ENCODE data around the gene PVR.

The PVR gene

GRCh38 chr19:44697670-44698034 is 53.9 kb downstream of the PVR start:
- Histone ChIP-seq H3K27ac (replicated peaks) (no peak overlapping the region), H3K27me3 (ENCODE audit: insufficient read depth, poor library complexity, severe bottlenecking) (no peaks in the 10 kb centered on the region), H3K4me3 (replicated peaks; ENCODE audit: insufficient read depth, low read length) (no peak overlapping the region)
- no peak for TF ChIP-seq POLR2AphosphoS5 (IDR thresholded peaks at IDR 0.05; ENCODE audit: low read depth)
- no peak for TF ChIP-seq GABPA (IDR thresholded peaks at IDR 0.05; ENCODE audit: low read depth)
- TF ChIP-seq, protein P1, sequence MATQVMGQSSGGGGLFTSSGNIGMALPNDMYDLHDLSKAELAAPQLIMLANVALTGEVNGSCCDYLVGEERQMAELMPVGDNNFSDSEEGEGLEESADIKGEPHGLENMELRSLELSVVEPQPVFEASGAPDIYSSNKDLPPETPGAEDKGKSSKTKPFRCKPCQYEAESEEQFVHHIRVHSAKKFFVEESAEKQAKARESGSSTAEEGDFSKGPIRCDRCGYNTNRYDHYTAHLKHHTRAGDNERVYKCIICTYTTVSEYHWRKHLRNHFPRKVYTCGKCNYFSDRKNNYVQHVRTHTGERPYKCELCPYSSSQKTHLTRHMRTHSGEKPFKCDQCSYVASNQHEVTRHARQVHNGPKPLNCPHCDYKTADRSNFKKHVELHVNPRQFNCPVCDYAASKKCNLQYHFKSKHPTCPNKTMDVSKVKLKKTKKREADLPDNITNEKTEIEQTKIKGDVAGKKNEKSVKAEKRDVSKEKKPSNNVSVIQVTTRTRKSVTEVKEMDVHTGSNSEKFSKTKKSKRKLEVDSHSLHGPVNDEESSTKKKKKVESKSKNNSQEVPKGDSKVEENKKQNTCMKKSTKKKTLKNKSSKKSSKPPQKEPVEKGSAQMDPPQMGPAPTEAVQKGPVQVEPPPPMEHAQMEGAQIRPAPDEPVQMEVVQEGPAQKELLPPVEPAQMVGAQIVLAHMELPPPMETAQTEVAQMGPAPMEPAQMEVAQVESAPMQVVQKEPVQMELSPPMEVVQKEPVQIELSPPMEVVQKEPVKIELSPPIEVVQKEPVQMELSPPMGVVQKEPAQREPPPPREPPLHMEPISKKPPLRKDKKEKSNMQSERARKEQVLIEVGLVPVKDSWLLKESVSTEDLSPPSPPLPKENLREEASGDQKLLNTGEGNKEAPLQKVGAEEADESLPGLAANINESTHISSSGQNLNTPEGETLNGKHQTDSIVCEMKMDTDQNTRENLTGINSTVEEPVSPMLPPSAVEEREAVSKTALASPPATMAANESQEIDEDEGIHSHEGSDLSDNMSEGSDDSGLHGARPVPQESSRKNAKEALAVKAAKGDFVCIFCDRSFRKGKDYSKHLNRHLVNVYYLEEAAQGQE (IDR thresholded peaks at IDR 0.05; ENCODE audit: insufficient replicate concordance, low read depth) = no peak
- TF ChIP-seq SPI1 (IDR thresholded peaks at IDR 0.05; ENCODE audit: borderline replicate concordance, low read depth) = no peak
- TF ChIP-seq, protein P2, sequence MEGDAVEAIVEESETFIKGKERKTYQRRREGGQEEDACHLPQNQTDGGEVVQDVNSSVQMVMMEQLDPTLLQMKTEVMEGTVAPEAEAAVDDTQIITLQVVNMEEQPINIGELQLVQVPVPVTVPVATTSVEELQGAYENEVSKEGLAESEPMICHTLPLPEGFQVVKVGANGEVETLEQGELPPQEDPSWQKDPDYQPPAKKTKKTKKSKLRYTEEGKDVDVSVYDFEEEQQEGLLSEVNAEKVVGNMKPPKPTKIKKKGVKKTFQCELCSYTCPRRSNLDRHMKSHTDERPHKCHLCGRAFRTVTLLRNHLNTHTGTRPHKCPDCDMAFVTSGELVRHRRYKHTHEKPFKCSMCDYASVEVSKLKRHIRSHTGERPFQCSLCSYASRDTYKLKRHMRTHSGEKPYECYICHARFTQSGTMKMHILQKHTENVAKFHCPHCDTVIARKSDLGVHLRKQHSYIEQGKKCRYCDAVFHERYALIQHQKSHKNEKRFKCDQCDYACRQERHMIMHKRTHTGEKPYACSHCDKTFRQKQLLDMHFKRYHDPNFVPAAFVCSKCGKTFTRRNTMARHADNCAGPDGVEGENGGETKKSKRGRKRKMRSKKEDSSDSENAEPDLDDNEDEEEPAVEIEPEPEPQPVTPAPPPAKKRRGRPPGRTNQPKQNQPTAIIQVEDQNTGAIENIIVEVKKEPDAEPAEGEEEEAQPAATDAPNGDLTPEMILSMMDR (IDR thresholded peaks at IDR 0.05; ENCODE audit: insufficient read depth, low read length) = no peak
- no peak for DNase-seq (ENCODE audit: low read depth in 1 of 2, low spot score in 1 of 2)

DNA sequence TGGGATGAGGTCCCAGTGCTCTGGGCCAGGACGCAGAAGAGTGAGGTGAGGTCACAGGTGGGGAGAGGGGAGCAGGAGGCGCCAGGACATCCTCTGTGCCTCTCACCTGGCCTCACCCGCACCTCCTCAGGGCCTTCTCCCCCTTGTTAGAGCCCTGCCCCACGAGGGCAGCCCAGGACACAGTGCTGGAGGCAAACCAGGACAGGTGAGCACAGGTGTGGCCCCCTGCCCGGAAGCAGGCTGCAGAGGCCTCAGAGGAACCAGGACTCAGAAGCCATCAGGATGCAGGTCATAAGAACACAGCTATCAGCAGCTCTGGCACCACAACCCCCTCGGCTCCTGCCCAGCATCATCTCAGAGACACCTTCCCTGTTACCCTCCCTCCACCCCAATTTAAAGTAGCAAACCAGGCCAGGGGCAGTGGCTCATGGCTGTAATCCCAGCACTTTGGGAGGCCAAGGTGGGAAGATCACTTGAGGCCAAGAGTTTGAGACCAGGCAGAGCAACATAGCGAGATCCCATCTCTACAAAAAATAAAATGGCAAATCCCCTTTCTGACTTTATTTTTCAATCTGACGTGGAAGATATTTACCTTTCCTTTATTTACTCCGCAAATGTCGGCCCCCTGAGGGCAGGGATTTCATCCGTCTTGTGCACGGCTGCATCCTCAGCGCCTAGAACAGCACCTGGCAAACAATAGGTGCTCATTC is 54.9 kb downstream of the PVR start, which contains the start of gene CEACAM16:
CEACAM16 (plus strand) TSS at position 660 of the 710 bp plus-strand sequence. CDS start 2,306 bp downstream, outside the sequence.
- TF ChIP-seq POLR2AphosphoS5 (IDR thresholded peaks at IDR 0.05; ENCODE audit: low read depth) (no peak), GABPA (IDR thresholded peaks at IDR 0.05; ENCODE audit: low read depth) (no peak)
- Histone ChIP-seq H3K27me3 (ENCODE audit: insufficient read depth, poor library complexity, severe bottlenecking) (no peaks in the 10 kb centered on the region), H3K27ac (replicated peaks) (no peak within 1 kb of the TSS), H3K4me3 (replicated peaks; ENCODE audit: insufficient read depth, low read length) (no peak within 1 kb of the TSS)
- no peak for DNase-seq (ENCODE audit: low read depth in 1 of 2, low spot score in 1 of 2)

DNA sequence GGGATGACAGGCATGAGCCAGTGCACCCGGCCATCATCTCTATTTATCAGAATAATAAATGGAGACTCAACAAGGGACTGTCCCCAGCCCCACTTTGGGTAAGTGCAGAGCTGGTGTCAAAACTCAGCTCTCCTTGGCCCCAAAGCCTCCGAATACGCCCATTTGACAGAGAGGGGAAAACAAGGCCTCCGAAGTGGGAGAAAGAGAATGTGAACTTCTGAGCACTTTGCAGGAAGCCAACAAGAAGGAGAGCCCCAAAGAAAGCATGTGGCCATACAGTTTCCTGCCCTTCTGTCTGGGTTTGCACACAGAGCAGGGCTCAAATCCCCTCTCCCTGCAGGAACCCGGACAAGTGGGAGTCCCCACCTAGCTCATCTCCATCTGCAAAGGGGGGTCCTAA is 56.8 kb downstream of the PVR start:
- Histone ChIP-seq H3K27me3 (ENCODE audit: insufficient read depth, poor library complexity, severe bottlenecking) (no peaks in the 10 kb centered on the region), H3K27ac (replicated peaks) (no peak overlapping the region), H3K4me3 (replicated peaks; ENCODE audit: insufficient read depth, low read length) (no peak overlapping the region)
- no peak for DNase-seq (ENCODE audit: low read depth in 1 of 2, low spot score in 1 of 2)
- TF ChIP-seq GABPA (IDR thresholded peaks at IDR 0.05; ENCODE audit: low read depth) (no peak), SPI1 (IDR thresholded peaks at IDR 0.05; ENCODE audit: borderline replicate concordance, low read depth) (no peak), POLR2AphosphoS5 (IDR thresholded peaks at IDR 0.05; ENCODE audit: low read depth) (no peak)
- TF ChIP-seq, protein P2 (IDR thresholded peaks at IDR 0.05; ENCODE audit: insufficient read depth, low read length) = no peak
- TF ChIP-seq, protein P1 (IDR thresholded peaks at IDR 0.05; ENCODE audit: insufficient replicate concordance, low read depth) = no peak

GRCh38 chr19:44701228-44701627 is 57.5 kb downstream of the PVR start:
- Histone ChIP-seq H3K4me3 (replicated peaks; ENCODE audit: insufficient read depth, low read length) (no peak overlapping the region), H3K27me3 (ENCODE audit: insufficient read depth, poor library complexity, severe bottlenecking) (no peaks in the 10 kb centered on the region), H3K27ac (replicated peaks) (no peak overlapping the region)
- DNase-seq (ENCODE audit: low read depth in 1 of 2, low spot score in 1 of 2) = no peak
- TF ChIP-seq, protein P1 (IDR thresholded peaks at IDR 0.05; ENCODE audit: insufficient replicate concordance, low read depth) = no peak
- TF ChIP-seq SPI1 (IDR thresholded peaks at IDR 0.05; ENCODE audit: borderline replicate concordance, low read depth) = no peak
- TF ChIP-seq POLR2AphosphoS5 (IDR thresholded peaks at IDR 0.05; ENCODE audit: low read depth) = no peak
- no peak for TF ChIP-seq GABPA (IDR thresholded peaks at IDR 0.05; ENCODE audit: low read depth)
- TF ChIP-seq, protein P2 (IDR thresholded peaks at IDR 0.05; ENCODE audit: insufficient read depth, low read length) = no peak
